ENCODE data around the gene CLDN25. TPM values are rescaled to one million over a fixed set of nuclear protein-coding genes. Genes with fewer than 3 reads are reported as not detected.

Gene CLDN25
- polyA plus RNA-seq, 3 donors, result not detected

DNA sequence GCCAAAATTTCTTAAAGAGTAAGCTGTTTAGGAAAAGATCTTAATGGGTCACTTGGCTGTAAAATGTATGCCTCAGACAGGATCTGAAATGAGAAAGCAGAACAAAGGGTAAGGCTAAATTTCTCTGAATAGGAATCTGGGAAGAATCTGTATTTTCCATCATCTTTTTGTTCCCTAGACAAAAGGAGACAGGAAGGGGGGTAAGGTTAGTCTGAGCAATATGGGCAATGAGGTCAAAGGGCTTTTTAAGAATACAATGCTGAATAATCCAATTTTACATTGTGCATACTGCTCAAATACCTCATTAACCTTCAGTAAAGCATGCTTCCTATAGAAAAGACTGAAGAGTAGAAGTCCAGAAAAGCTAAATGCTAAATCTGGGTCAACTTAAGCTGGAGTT, 34.6 kb downstream of the CLDN25 start:
- peaks cover 51 to 53% of the 10 kb centered on the region in 2 donors for H3K36me3 Mint-ChIP-seq

DNA sequence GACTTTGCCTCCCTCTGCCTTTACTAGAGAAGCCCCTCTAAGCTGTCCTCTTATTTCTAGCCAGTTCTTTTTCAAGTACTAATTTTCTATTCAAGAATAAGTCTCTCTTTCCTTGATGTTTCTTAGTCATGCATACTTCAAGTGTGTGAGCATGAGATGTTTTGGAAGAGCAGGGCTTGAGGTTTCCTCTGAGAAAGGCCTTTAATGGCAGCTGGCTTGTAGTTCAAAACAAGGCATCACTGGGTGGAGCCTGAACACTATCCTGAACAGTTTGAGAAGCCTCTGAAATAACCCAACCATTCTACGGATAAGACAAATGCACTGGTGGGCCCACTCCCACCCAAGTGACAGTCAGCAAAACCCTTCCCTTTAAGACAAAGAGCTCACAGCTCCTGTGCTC, 37.6 kb downstream of the CLDN25 start:
- H3K9me3 ChIP-seq (replicated peaks in 1 of 2; ENCODE audit: control insufficient read depth in 1 of 2, insufficient read depth in 1 of 2, low read length in 2 of 2), result no peaks in the 10 kb centered on the region

More for the DNA sequence above, 34.6 kb downstream of the CLDN25 start:
- H3K4me3 Mint-ChIP-seq, result no peak overlapping the region
- Histone ChIP-seq H3K27me3 (ENCODE audit: control insufficient read depth in 2 of 2, insufficient read depth in 2 of 2, low read length in 2 of 2) (no peaks in the 10 kb centered on the region), H3K27ac (ENCODE audit: low read depth in 1 of 2, low read length in 2 of 2) (no peak overlapping the region), H3K9ac (ENCODE audit: insufficient read depth, low read length, poor library complexity, severe bottlenecking) (no peak overlapping the region), H3K4me1 (ENCODE audit: control insufficient read depth in 1 of 2, insufficient read depth in 2 of 2, low read length in 2 of 2) (no peaks in the 10 kb centered on the region), H3K9me3 (replicated peaks in 1 of 2; ENCODE audit: control insufficient read depth in 1 of 2, insufficient read depth in 1 of 2, low read length in 2 of 2) (no peaks in the 10 kb centered on the region), H3K4me3 (replicated peaks in 1 of 3; ENCODE audit: low read depth in 2 of 3, low read length in 3 of 3) (no peak overlapping the region), H4K20me1 (ENCODE audit: insufficient read depth, low read length) (no peaks in the 10 kb centered on the region), H3K79me2 (ENCODE audit: insufficient read depth, low read length) (no peaks in the 10 kb centered on the region), H3K4me2 (replicated peaks; ENCODE audit: extremely low read depth, low read length, poor library complexity, severe bottlenecking) (no peak overlapping the region), H3K36me3 (replicated peaks in 1 of 2; ENCODE audit: control insufficient read depth in 1 of 2, insufficient read depth in 2 of 2, low read length in 2 of 2) (peaks cover 30 to 72% of the 10 kb centered on the region in 2 donors), H2AFZ (ENCODE audit: insufficient read depth, low read depth, low read length, poor library complexity, severe bottlenecking) (no peak overlapping the region)
- TF ChIP-seq, protein P1, sequence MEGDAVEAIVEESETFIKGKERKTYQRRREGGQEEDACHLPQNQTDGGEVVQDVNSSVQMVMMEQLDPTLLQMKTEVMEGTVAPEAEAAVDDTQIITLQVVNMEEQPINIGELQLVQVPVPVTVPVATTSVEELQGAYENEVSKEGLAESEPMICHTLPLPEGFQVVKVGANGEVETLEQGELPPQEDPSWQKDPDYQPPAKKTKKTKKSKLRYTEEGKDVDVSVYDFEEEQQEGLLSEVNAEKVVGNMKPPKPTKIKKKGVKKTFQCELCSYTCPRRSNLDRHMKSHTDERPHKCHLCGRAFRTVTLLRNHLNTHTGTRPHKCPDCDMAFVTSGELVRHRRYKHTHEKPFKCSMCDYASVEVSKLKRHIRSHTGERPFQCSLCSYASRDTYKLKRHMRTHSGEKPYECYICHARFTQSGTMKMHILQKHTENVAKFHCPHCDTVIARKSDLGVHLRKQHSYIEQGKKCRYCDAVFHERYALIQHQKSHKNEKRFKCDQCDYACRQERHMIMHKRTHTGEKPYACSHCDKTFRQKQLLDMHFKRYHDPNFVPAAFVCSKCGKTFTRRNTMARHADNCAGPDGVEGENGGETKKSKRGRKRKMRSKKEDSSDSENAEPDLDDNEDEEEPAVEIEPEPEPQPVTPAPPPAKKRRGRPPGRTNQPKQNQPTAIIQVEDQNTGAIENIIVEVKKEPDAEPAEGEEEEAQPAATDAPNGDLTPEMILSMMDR (IDR thresholded peaks at IDR 0.05), result no peak
- no peaks in the 10 kb centered on the region for H3K4me1 Mint-ChIP-seq
- H3K27ac Mint-ChIP-seq, result no peak overlapping the region
- intact Hi-C loops (cut with micrococcal nuclease), result no loop called here
- peaks cover 0 to 2% (median 0%) of the 10 kb centered on the region in 7 donors for H3K9me3 Mint-ChIP-seq
- H3K27me3 Mint-ChIP-seq (ENCODE audit: low read depth in 3 of 3), result peaks cover 0 to 2% (median 0%) of the 10 kb centered on the region in 3 donors
- DNase-seq, result no peak

More for the DNA sequence above, 37.6 kb downstream of the CLDN25 start:
- peaks cover 54 to 60% of the 10 kb centered on the region in 2 donors for H3K36me3 Mint-ChIP-seq
- intact Hi-C loops (cut with micrococcal nuclease), result no loop called here
- Histone ChIP-seq H4K20me1 (ENCODE audit: insufficient read depth, low read length) (no peaks in the 10 kb centered on the region), H3K4me3 (replicated peaks in 1 of 3; ENCODE audit: low read depth in 2 of 3, low read length in 3 of 3) (no peak overlapping the region), H3K79me2 (ENCODE audit: insufficient read depth, low read length) (no peaks in the 10 kb centered on the region), H3K4me2 (replicated peaks; ENCODE audit: extremely low read depth, low read length, poor library complexity, severe bottlenecking) (no peak overlapping the region), H3K9ac (ENCODE audit: insufficient read depth, low read length, poor library complexity, severe bottlenecking) (no peak overlapping the region), H3K27ac (ENCODE audit: low read depth in 1 of 2, low read length in 2 of 2) (no peak overlapping the region), H2AFZ (ENCODE audit: insufficient read depth, low read depth, low read length, poor library complexity, severe bottlenecking) (no peak overlapping the region), H3K4me1 (ENCODE audit: control insufficient read depth in 1 of 2, insufficient read depth in 2 of 2, low read length in 2 of 2) (no peaks in the 10 kb centered on the region), H3K27me3 (ENCODE audit: control insufficient read depth in 2 of 2, insufficient read depth in 2 of 2, low read length in 2 of 2) (no peaks in the 10 kb centered on the region), H3K36me3 (replicated peaks in 1 of 2; ENCODE audit: control insufficient read depth in 1 of 2, insufficient read depth in 2 of 2, low read length in 2 of 2) (peaks cover 28 to 75% of the 10 kb centered on the region in 2 donors)
- no CpG with 5 or more reads among the region's 1 CpG for WGBS (ENCODE audit: insufficient coverage)
- H3K27ac Mint-ChIP-seq, result no peak overlapping the region
- peaks cover 0 to 1% (median under 1%) of the 10 kb centered on the region in 3 donors for H3K27me3 Mint-ChIP-seq (ENCODE audit: low read depth in 3 of 3)
- TF ChIP-seq, protein P1 (IDR thresholded peaks at IDR 0.05), result no peak
- H3K4me3 Mint-ChIP-seq, result no peak overlapping the region
- H3K4me1 Mint-ChIP-seq, result no peaks in the 10 kb centered on the region
- peaks cover 0 to 2% (median 0%) of the 10 kb centered on the region in 7 donors for H3K9me3 Mint-ChIP-seq
- no peak for DNase-seq
